Lower leg skin (tissue), 3 donors: ENCODE results near the gene PSMA4.
"Not testable (repeated sequence)": the region's sequence is repeated elsewhere in the genome, so short reads cannot be mapped to it uniquely, and the experiment has no call there.

ENCODE experiments used
- CTCF ChIP-seq, 3 donors: fragments of 450-650 bp; IDR thresholded peaks; one replicate each; pipeline ENCODE4 v1.5.1; 2016; ENCODE audit warnings: antibody characterized with exemption in 3 of 3, mild to moderate bottlenecking in 3 of 3, moderate library complexity in 2 of 3
- POLR2A ChIP-seq, 2 donors: fragments of 450-650 bp; IDR thresholded peaks; one replicate each; pipeline ENCODE4 v1.6.1; 2016 to 2017; ENCODE audit warnings: antibody characterized with exemption in 2 of 2, mild to moderate bottlenecking in 1 of 2, moderate library complexity in 1 of 2

GRCh38 chr15:78560201-78560600 is 20.0 kb downstream of the PSMA4 start:
- TF ChIP-seq POLR2A, CTCF (IDR thresholded peaks at IDR 0.05): not testable (repeated sequence)
